GM06990 (cell line): ENCODE results near the gene IL17B.

Experiments
- DNase-seq: peaks from one replicate; pipeline ENCODE4 v3.0.0-alpha.2; 2011; ENCODE audit not compliant: insufficient read length; ENCODE audit errors: extremely low read depth
- H3K27me3 ChIP-seq: replicated peaks from 2 replicates; pipeline ENCODE4 v1.6.0; 2011; ENCODE audit warnings: low read length; ENCODE audit not compliant: control insufficient read depth, insufficient read depth
- H3K36me3 ChIP-seq: 2 replicates; pipeline ENCODE4 v1.5.1; 2011; ENCODE audit warnings: low read length; ENCODE audit not compliant: control insufficient read depth, insufficient read depth
- H3K4me3 ChIP-seq: replicated peaks from 2 replicates; pipeline ENCODE4 v1.5.1; 2011; ENCODE audit warnings: low read depth, mild to moderate bottlenecking, control low read depth, low read length
- CTCF ChIP-seq: IDR thresholded peaks from 2 replicates; pipeline ENCODE4 v1.5.1; 2011; ENCODE audit warnings: low read length, control low read depth, mild to moderate bottlenecking, inconsistent platforms; ENCODE audit not compliant: insufficient read depth, poor library complexity, severe bottlenecking

The IL17B gene

GRCh38 chr5:149424371-149425315 is 45.6 kb upstream of the IL17B start:
- no peaks in the 10 kb centered on the region; the same call in 1 of the 2 replicates for H3K27me3 ChIP-seq
- TF ChIP-seq CTCF, result no peak
- H3K36me3 ChIP-seq, result no peaks in the 10 kb centered on the region
- DNase-seq, result no peak
- no peak overlapping the region for H3K4me3 ChIP-seq

GRCh38 chr5:149423794-149424268 is 44.7 kb upstream of the IL17B start:
- Histone ChIP-seq H3K36me3 (no peaks in the 10 kb centered on the region), H3K4me3 (no peak overlapping the region)
- no peak for DNase-seq

GRCh38 chr5:149423049-149423793 is 44.1 kb upstream of the IL17B start:
- Histone ChIP-seq H3K36me3 (no peaks in the 10 kb centered on the region), H3K27me3 (no peaks in the 10 kb centered on the region; the same call in 1 of the 2 replicates), H3K4me3 (no peak overlapping the region)
- DNase-seq, result no peak
- TF ChIP-seq CTCF, result no peak

More at GRCh38 chr5:149423794-149424268, 44.7 kb upstream of the IL17B start:
- no peak for TF ChIP-seq CTCF
- no peaks in the 10 kb centered on the region; the same call in 1 of the 2 replicates for H3K27me3 ChIP-seq

GRCh38 chr5:149422366-149423048 is 43.4 kb upstream of the IL17B start:
- DNase-seq, result no peak
- Histone ChIP-seq H3K27me3 (peaks cover 3% of the 10 kb centered on the region; the same call in 1 of the 2 replicates), H3K4me3 (no peak overlapping the region), H3K36me3 (no peaks in the 10 kb centered on the region)
- TF ChIP-seq CTCF, result no peak

GRCh38 chr5:149421834-149422233 is 42.7 kb upstream of the IL17B start:
- H3K36me3 ChIP-seq, result no peaks in the 10 kb centered on the region
- DNase-seq, result no peak
- TF ChIP-seq CTCF, result no peak
- peaks cover 3% of the 10 kb centered on the region; the same call in 1 of the 2 replicates for H3K27me3 ChIP-seq
- H3K4me3 ChIP-seq, result no peak overlapping the region
